Measurements from ENCODE around the gene HECA.

The HECA gene

GRCh38 chr6:139161169-139161568, 26.3 kb downstream of the HECA start:
- no peak for TF ChIP-seq CTCF (IDR thresholded peaks at IDR 0.05; ENCODE audit: unreplicated experiment in 3 of 3)
- H3K27me3 Mint-ChIP-seq (ENCODE audit: low read depth), result no peaks in the 10 kb centered on the region
- peaks cover 11% of the 10 kb centered on the region for H3K4me1 Mint-ChIP-seq
- H3K27ac Mint-ChIP-seq, result no peak overlapping the region
- peaks cover 5% of the 10 kb centered on the region for H3K36me3 Mint-ChIP-seq (ENCODE audit: low read depth)
- no peaks in the 10 kb centered on the region for H3K9me3 Mint-ChIP-seq
- H3K4me3 Mint-ChIP-seq, result no peak overlapping the region

DNA sequence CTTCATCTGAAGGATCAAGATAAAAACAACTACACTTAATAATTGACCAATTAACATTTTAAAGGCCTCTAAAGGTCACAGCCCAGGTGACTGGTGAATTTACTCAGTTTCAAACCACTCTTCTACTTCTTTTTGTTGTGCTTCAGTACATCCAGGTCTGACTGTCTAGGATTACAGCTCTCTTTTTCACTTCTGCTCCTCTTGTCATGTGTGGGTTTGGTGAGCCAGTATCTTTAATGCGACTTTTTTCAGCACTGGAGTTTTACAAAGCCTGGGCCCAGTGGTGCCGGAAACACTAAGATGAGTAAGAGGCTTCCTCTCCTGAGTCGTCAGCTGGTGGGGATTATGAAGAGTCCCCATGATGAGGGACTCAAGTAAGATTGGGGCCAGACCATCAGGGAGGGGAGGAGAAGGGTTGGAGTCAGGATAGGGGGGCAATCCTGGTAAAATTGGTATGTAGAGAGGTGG, 27.0 kb downstream of the HECA start:
- H3K9me3 Mint-ChIP-seq, result no peaks in the 10 kb centered on the region
- no peak overlapping the region for H3K27ac Mint-ChIP-seq
- no peaks in the 10 kb centered on the region for H3K27me3 Mint-ChIP-seq (ENCODE audit: low read depth)
- TF ChIP-seq CTCF (IDR thresholded peaks at IDR 0.05; ENCODE audit: unreplicated experiment in 3 of 3), result no peak
- H3K4me3 Mint-ChIP-seq, result no peak overlapping the region
- H3K4me1 Mint-ChIP-seq, result peaks cover 6% of the 10 kb centered on the region
- peaks cover 6% of the 10 kb centered on the region for H3K36me3 Mint-ChIP-seq (ENCODE audit: low read depth)

DNA sequence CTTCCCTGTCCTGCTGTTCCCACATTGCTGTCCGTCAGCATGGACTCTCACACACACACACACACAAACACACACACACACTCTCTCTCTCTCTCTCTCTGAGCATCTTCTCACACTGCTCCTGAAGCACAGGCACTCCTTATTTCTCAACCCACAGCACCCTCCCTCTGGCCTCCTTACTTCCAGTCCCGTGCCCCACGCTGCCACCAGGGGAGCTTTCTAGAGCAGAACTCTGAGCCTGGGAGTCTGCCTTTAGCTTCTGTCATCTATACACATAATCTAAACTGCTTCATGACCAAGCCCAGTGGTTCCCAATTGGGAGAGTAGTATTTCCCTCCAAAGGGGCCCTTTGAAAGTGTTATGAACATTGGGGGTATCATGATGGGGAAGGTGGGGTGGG, 29.1 kb downstream of the HECA start:
- Mint-ChIP-seq H3K4me1 (peaks cover 6% of the 10 kb centered on the region), H3K27me3 (ENCODE audit: low read depth) (no peaks in the 10 kb centered on the region), H3K36me3 (ENCODE audit: low read depth) (peaks cover 20% of the 10 kb centered on the region), H3K9me3 (no peaks in the 10 kb centered on the region), H3K4me3 (no peak overlapping the region), H3K27ac (no peak overlapping the region)
- TF ChIP-seq CTCF (IDR thresholded peaks at IDR 0.05; ENCODE audit: unreplicated experiment in 3 of 3), result no peak

- H3K4me1 Mint-ChIP-seq, result peaks cover 6% of the 10 kb centered on the region
- H3K27me3 Mint-ChIP-seq (ENCODE audit: low read depth), result no peaks in the 10 kb centered on the region
- peaks cover 31% of the 10 kb centered on the region for H3K36me3 Mint-ChIP-seq (ENCODE audit: low read depth)
- H3K4me3 Mint-ChIP-seq, result no peak overlapping the region
- no peak overlapping the region for H3K27ac Mint-ChIP-seq
- no peaks in the 10 kb centered on the region for H3K9me3 Mint-ChIP-seq
- TF ChIP-seq CTCF (IDR thresholded peaks at IDR 0.05; ENCODE audit: unreplicated experiment in 3 of 3), result no peak
Observed at GRCh38 chr6:139165324-139165723, 30.4 kb downstream of the HECA start.

GRCh38 chr6:139166238-139166955, 31.5 kb downstream of the HECA start:
- no peak for TF ChIP-seq CTCF (IDR thresholded peaks at IDR 0.05; ENCODE audit: unreplicated experiment in 3 of 3)
- H3K4me3 Mint-ChIP-seq, result no peak overlapping the region
- no peak overlapping the region for H3K27ac Mint-ChIP-seq
- H3K27me3 Mint-ChIP-seq (ENCODE audit: low read depth), result no peaks in the 10 kb centered on the region
- H3K4me1 Mint-ChIP-seq, result peaks cover under 1% of the 10 kb centered on the region
- H3K36me3 Mint-ChIP-seq (ENCODE audit: low read depth), result peaks cover 39% of the 10 kb centered on the region
- no peaks in the 10 kb centered on the region for H3K9me3 Mint-ChIP-seq

DNA sequence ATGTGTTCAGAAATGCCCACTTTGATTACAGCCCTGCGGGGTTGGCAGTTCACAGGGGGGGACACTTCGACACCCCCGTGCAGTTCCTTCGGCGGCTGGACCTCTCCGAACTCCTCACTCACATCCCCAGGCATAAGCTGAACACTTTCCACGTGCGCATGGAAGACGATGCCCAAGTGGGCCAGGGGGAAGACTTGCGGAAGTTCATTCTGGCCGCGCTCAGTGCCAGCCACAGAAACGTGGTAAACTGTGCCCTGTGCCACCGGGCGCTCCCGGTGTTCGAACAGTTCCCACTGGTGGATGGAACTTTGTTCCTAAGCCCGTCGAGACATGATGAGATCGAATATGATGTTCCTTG, 32.1 kb downstream of the HECA start:
- H3K4me3 Mint-ChIP-seq, result no peak overlapping the region
- no peaks in the 10 kb centered on the region for H3K4me1 Mint-ChIP-seq
- H3K27me3 Mint-ChIP-seq (ENCODE audit: low read depth), result no peaks in the 10 kb centered on the region
- H3K36me3 Mint-ChIP-seq (ENCODE audit: low read depth), result peaks cover 39% of the 10 kb centered on the region
- no peak overlapping the region for H3K27ac Mint-ChIP-seq
- no peaks in the 10 kb centered on the region for H3K9me3 Mint-ChIP-seq
- no peak for TF ChIP-seq CTCF (IDR thresholded peaks at IDR 0.05; ENCODE audit: unreplicated experiment in 3 of 3)

Measured in nephron (organoid).